A549 (cell line): ENCODE measurements around the gene MLLT3.

Source experiments
- KDM1A ChIP-seq: fragments of 200-600 bp; sonication (generic); IDR thresholded peaks from 2 replicates; pipeline ENCODE4 v1.6.1; 2016; ENCODE audit warnings: low read depth, mild to moderate bottlenecking
- RAD21 ChIP-seq, 2 experiments: fragments of >200 bp in 1 of 2; sonication (Bioruptor Twin) in 1 of 2; formaldehyde crosslinking in 1 of 2; IDR thresholded peaks in 1 of 2; conservative IDR thresholded peaks in 1 of 2; 2 replicates in 1 of 2; 3 replicates in 1 of 2; pipeline ENCODE4 v1.6.1; 2012 to 2018; ENCODE audit warnings: inconsistent platforms in 1 of 2
- TF ChIP-seq, protein P1 (sequence below): fragments of >200 bp; sonication (Bioruptor Twin); formaldehyde crosslinking; IDR thresholded peaks from 3 replicates; pipeline ENCODE4 v1.5.1; 2016

DNA sequence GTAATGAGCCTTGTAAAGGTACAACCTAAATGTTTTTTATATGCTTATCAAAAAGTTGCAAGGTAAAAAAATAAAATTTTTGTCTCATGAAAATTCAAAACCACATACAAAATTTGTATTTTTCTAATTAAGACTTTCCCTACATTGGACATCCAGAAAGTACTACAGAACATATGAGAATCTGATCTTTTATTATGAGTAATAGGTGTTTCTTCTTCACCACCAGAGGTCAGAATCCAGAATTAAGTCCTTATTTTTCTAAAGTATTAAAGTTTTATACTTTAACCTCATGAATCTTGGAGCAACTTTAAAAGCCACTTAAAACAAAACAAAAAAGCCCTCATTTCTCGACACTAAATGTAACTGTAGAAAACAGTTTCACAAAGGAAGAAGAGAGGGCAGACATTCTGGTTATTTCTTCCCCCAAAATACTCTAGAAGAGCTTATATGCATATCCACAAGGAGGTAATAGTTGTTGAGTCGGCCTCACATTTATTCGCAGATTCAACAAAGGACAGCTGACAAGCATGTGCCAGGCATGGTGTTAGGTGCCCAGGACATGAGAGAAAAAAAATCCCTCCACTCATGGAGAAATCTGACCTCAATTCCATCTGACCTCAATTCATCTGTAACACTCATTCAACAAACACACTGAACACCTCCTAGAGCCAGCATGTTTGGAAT is 69.3 kb downstream of the MLLT3 start:
- TF ChIP-seq, protein P1, sequence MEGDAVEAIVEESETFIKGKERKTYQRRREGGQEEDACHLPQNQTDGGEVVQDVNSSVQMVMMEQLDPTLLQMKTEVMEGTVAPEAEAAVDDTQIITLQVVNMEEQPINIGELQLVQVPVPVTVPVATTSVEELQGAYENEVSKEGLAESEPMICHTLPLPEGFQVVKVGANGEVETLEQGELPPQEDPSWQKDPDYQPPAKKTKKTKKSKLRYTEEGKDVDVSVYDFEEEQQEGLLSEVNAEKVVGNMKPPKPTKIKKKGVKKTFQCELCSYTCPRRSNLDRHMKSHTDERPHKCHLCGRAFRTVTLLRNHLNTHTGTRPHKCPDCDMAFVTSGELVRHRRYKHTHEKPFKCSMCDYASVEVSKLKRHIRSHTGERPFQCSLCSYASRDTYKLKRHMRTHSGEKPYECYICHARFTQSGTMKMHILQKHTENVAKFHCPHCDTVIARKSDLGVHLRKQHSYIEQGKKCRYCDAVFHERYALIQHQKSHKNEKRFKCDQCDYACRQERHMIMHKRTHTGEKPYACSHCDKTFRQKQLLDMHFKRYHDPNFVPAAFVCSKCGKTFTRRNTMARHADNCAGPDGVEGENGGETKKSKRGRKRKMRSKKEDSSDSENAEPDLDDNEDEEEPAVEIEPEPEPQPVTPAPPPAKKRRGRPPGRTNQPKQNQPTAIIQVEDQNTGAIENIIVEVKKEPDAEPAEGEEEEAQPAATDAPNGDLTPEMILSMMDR, result peak; percentile 53
- TF ChIP-seq RAD21 (conservative IDR thresholded peaks at IDR 0.05 in 1 of 2, IDR thresholded peaks at IDR 0.05 in 1 of 2), result peak; percentile 27 to 51
- TF ChIP-seq KDM1A, result no peak
